HEK293 (cell line): ENCODE measurements around the gene ZNF385D.

Experiments used
- CTCF ChIA-PET: fragments of 350-600 bp; formaldehyde crosslinking; extraction: SDS; loops from one replicate; lab custom pipeline; 2021; ENCODE audit warnings: antibody characterized with exemption; lab: Yijun Ruan, JAX
- POLR2A ChIA-PET: fragments of 300-600 bp; formaldehyde crosslinking; extraction: SDS; loops from one replicate; lab custom pipeline; 2020; ENCODE audit warnings: antibody characterized with exemption, inconsistent platforms; lab: Yijun Ruan, JAX
- H3K27ac ChIP-seq: fragments of 200-500 bp; sonication (Bioruptor generic); 2 replicates; pipeline ENCODE4 v1.5.1; 2014; ENCODE audit warnings: low read depth, low read length, control low read depth, inconsistent platforms; ENCODE audit errors: extremely low read depth
- H3K36me3 ChIP-seq, 2 experiments: fragments of 200-500 bp in 1 of 2; sonication (Bioruptor generic) in 1 of 2; 1 replicate in 1 of 2; 2 replicates in 1 of 2; pipeline ENCODE4 v1.5.1; 2014 to 2017; ENCODE audit warnings: inconsistent platforms in 2 of 2, low read length in 2 of 2; ENCODE audit not compliant: control insufficient read depth in 2 of 2, insufficient read depth in 1 of 2
- H3K4me1 ChIP-seq: fragments of 200-500 bp; sonication (Bioruptor generic); 2 replicates; pipeline ENCODE4 v1.5.1; 2014; ENCODE audit warnings: mild to moderate bottlenecking, low read length, inconsistent platforms; ENCODE audit not compliant: control insufficient read depth, insufficient read depth
- H3K4me3 ChIP-seq: 2 replicates; pipeline ENCODE4 v1.5.1; 2011; ENCODE audit warnings: low read depth, mild to moderate bottlenecking, control low read depth, low read length, moderate library complexity
- H3K9me3 ChIP-seq: fragments of 200-500 bp; sonication (Bioruptor generic); 2 replicates; pipeline ENCODE4 v1.5.1; 2014; ENCODE audit warnings: low read depth, low read length, inconsistent platforms; ENCODE audit not compliant: control insufficient read depth, insufficient read depth
- ATF2 ChIP-seq: fragments of 450-650 bp; formaldehyde crosslinking; IDR thresholded peaks from 2 replicates; pipeline ENCODE4 v1.5.1; 2016; ENCODE audit warnings: missing biosample characterization, missing genetic modification characterization, low read depth
- BCL11B ChIP-seq: fragments of 450-650 bp; formaldehyde crosslinking; IDR thresholded peaks from 2 replicates; pipeline ENCODE4 v1.5.1; 2016; ENCODE audit warnings: low read depth, missing biosample characterization, missing genetic modification characterization
- PBX3 ChIP-seq: sonication (generic); formaldehyde crosslinking; IDR thresholded peaks from 2 replicates; pipeline ENCODE4 v1.8.1; 2022; ENCODE audit warnings: mild to moderate bottlenecking, moderate library complexity, missing genetic modification reagents
- SALL2 ChIP-seq: fragments of 450-650 bp; formaldehyde crosslinking; IDR thresholded peaks from 2 replicates; pipeline ENCODE4 v1.5.0; 2017; ENCODE audit warnings: missing biosample characterization, mild to moderate bottlenecking, missing genetic modification characterization, borderline replicate concordance
- TSHZ1 ChIP-seq: fragments of 450-650 bp; formaldehyde crosslinking; IDR thresholded peaks from 2 replicates; pipeline ENCODE4 v1.5.1; 2016; ENCODE audit warnings: missing biosample characterization, missing genetic modification characterization, borderline replicate concordance
- ZBTB11 ChIP-seq: fragments of 450-650 bp; formaldehyde crosslinking; conservative IDR thresholded peaks from 2 replicates; pipeline ENCODE4 v1.5.1; 2016; ENCODE audit warnings: low read depth, missing biosample characterization, missing genetic modification characterization
- ZBTB26 ChIP-seq: fragments of 450-650 bp; formaldehyde crosslinking; optimal IDR thresholded peaks from 2 replicates; pipeline ENCODE3; 2016; ENCODE audit warnings: missing biosample characterization, mild to moderate bottlenecking, missing genetic modification characterization
- ZBTB48 ChIP-seq: fragments of 450-650 bp; formaldehyde crosslinking; IDR thresholded peaks from 2 replicates; pipeline ENCODE4 v1.5.1; 2016; ENCODE audit warnings: missing biosample characterization, missing genetic modification characterization
- ZFP41 ChIP-seq: fragments of 450-650 bp; formaldehyde crosslinking; IDR thresholded peaks from 2 replicates; pipeline ENCODE4 v1.5.1; 2016; ENCODE audit warnings: missing biosample characterization, missing genetic modification characterization, borderline replicate concordance
- ZNF157 ChIP-seq: fragments of 450-650 bp; formaldehyde crosslinking; IDR thresholded peaks from 2 replicates; pipeline ENCODE4 v1.5.1; 2016; ENCODE audit warnings: missing biosample characterization, missing genetic modification characterization
- ZNF174 ChIP-seq: fragments of 450-650 bp; formaldehyde crosslinking; IDR thresholded peaks from 2 replicates; pipeline ENCODE4 v1.5.0; 2017; ENCODE audit warnings: missing biosample characterization, mild to moderate bottlenecking, missing genetic modification characterization
- ZNF18 ChIP-seq: fragments of 450-650 bp; formaldehyde crosslinking; IDR thresholded peaks from 2 replicates; pipeline ENCODE4 v1.5.1; 2016; ENCODE audit warnings: missing biosample characterization, missing genetic modification characterization
- ZNF24 ChIP-seq: fragments of 450-650 bp; formaldehyde crosslinking; IDR thresholded peaks from 2 replicates; pipeline ENCODE4 v1.5.1; 2016; ENCODE audit warnings: missing biosample characterization, missing genetic modification characterization
- ZNF391 ChIP-seq: fragments of 450-650 bp; formaldehyde crosslinking; IDR thresholded peaks from 2 replicates; pipeline ENCODE4 v1.5.1; 2016; ENCODE audit warnings: low read depth, missing biosample characterization, missing genetic modification characterization, borderline replicate concordance
- ZNF488 ChIP-seq: fragments of 450-650 bp; formaldehyde crosslinking; IDR thresholded peaks from 2 replicates; pipeline ENCODE4 v1.5.1; 2016; ENCODE audit warnings: missing biosample characterization, missing genetic modification characterization
- ZNF626 ChIP-seq: fragments of 450-650 bp; sonication (Bioruptor Pico); formaldehyde crosslinking; IDR thresholded peaks from 2 replicates; pipeline ENCODE4 v1.5.1; 2018; ENCODE audit warnings: missing biosample characterization, missing genetic modification characterization, inconsistent platforms
- ZNF645 ChIP-seq: fragments of 450-650 bp; formaldehyde crosslinking; IDR thresholded peaks from 2 replicates; pipeline ENCODE4; 2016; ENCODE audit warnings: missing biosample characterization, missing genetic modification characterization
- ZNF777 ChIP-seq: fragments of 450-650 bp; formaldehyde crosslinking; IDR thresholded peaks from 2 replicates; pipeline ENCODE4 v1.5.1; 2017; ENCODE audit warnings: missing biosample characterization, missing genetic modification characterization, borderline replicate concordance
- ZNF837 ChIP-seq: fragments of 450-650 bp; formaldehyde crosslinking; IDR thresholded peaks from 2 replicates; pipeline ENCODE4 v1.5.1; 2016; ENCODE audit warnings: missing biosample characterization, missing genetic modification characterization
- ZSCAN5A ChIP-seq: fragments of 450-650 bp; formaldehyde crosslinking; IDR thresholded peaks from 2 replicates; pipeline ENCODE4 v1.5.1; 2016; ENCODE audit warnings: missing biosample characterization, missing genetic modification characterization

The ZNF385D gene

GRCh38 chr3:21426920-21427319, 324.1 kb downstream of the ZNF385D start (continued):
- TF ChIP-seq PBX3 (CRISPR knock-in tag) (no peak), ZBTB26 (tag by site-specific recombination) (no peak), ZNF777 (tag by site-specific recombination) (no peak), SALL2 (no peak), ZNF645 (no peak), ZBTB48 (tag by site-specific recombination) (no peak), ZBTB11 (tag by site-specific recombination) (no peak), ZNF488 (no peak), ATF2 (tag by site-specific recombination) (no peak), ZSCAN5A (tag by site-specific recombination) (no peak), ZNF157 (tag by site-specific recombination) (no peak), ZNF18 (tag by site-specific recombination) (no peak)

- no peak overlapping the region for H3K4me3 ChIP-seq
- ChIA-PET CTCF (no interaction called here), POLR2A (no interaction called here)
- H3K27ac ChIP-seq = no peak overlapping the region
- no peaks in the 10 kb centered on the region for H3K4me1 ChIP-seq
- H3K36me3 ChIP-seq = no peaks in the 10 kb centered on the region
- H3K9me3 ChIP-seq = no peaks in the 10 kb centered on the region
- TF ChIP-seq TSHZ1 (tag by site-specific recombination) (no peak), ZFP41 (tag by site-specific recombination) (no peak), ZNF391 (no peak), BCL11B (tag by site-specific recombination) (no peak), ZNF837 (tag by site-specific recombination) (no peak), ZNF174 (tag by site-specific recombination) (no peak), ZNF24 (tag by site-specific recombination) (no peak), ZNF626 (tag by site-specific recombination) (no peak)
Observed at GRCh38 chr3:21425715-21426114, 325.3 kb downstream of the ZNF385D start.
